BJ (cell line): ENCODE results near the gene FSTL4. TPM values are rescaled to one million over a fixed set of nuclear protein-coding genes. Genes with fewer than 3 reads are reported as not detected.

Source experiments
- CTCF ChIA-PET: fragments of 350-600 bp; formaldehyde crosslinking; extraction: SDS; loops from one replicate; lab custom pipeline; 2021; ENCODE audit warnings: antibody characterized with exemption, inconsistent platforms; lab: Yijun Ruan, JAX
- POLR2A ChIA-PET: fragments of 300-600 bp; sonication (Branson Sonifier 250); formaldehyde crosslinking; extraction: SDS; loops from one replicate; lab custom pipeline; 2021; ENCODE audit warnings: antibody characterized with exemption; lab: Charles Lee
- DNase-seq: peaks from one replicate; pipeline ENCODE4 v3.0.0-alpha.2; 2011; ENCODE audit warnings: low read depth
- H3K27me3 ChIP-seq: 2 replicates; pipeline ENCODE4 v1.6.0; 2011; ENCODE audit warnings: low read length; ENCODE audit not compliant: control insufficient read depth, insufficient read depth
- H3K36me3 ChIP-seq: 2 replicates; pipeline ENCODE4 v1.5.1; 2011; ENCODE audit warnings: low read length; ENCODE audit not compliant: control insufficient read depth, insufficient read depth
- H3K4me3 ChIP-seq: 2 replicates; pipeline ENCODE4 v1.5.1; 2011; ENCODE audit warnings: low read depth, mild to moderate bottlenecking, control low read depth, low read length
- polyA plus RNA-seq: library from polyadenylated mRNA; depleted of rRNA; stranded (reverse); fragments of >200 nt; gene quantifications from 2 replicates; pipeline ENCODE4 v1.2.3, GENCODE V29; 2011
- TF ChIP-seq, protein P1 (sequence below): IDR thresholded peaks from 2 replicates; pipeline ENCODE4 v1.5.1; 2011; ENCODE audit warnings: low read depth, mild to moderate bottlenecking, control low read depth, inconsistent platforms, low read length, moderate library complexity; ENCODE audit not compliant: insufficient read depth

Gene FSTL4
- polyA plus RNA-seq, 1 experiment: not detected

DNA sequence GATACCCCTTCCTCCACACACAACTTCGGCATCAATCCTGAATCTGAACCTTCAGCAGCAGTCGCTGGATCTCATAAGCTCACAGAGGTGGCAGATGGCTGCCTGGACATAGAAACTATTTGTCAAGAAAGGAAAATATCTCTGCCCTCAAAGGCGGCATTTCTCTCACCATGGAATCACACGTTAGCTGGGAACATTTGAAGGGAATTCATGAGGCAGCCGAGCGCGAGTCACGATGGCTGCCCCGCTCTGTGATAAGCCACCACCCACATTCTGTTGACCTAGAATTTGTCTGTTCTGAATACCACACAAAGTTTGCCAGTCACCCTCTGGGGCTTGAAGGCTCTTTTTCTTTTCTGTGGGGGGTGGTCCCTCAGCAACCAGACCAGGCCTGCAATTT lies 157.9 kb downstream of the FSTL4 start:
- no peak for DNase-seq
- TF ChIP-seq, protein P1, sequence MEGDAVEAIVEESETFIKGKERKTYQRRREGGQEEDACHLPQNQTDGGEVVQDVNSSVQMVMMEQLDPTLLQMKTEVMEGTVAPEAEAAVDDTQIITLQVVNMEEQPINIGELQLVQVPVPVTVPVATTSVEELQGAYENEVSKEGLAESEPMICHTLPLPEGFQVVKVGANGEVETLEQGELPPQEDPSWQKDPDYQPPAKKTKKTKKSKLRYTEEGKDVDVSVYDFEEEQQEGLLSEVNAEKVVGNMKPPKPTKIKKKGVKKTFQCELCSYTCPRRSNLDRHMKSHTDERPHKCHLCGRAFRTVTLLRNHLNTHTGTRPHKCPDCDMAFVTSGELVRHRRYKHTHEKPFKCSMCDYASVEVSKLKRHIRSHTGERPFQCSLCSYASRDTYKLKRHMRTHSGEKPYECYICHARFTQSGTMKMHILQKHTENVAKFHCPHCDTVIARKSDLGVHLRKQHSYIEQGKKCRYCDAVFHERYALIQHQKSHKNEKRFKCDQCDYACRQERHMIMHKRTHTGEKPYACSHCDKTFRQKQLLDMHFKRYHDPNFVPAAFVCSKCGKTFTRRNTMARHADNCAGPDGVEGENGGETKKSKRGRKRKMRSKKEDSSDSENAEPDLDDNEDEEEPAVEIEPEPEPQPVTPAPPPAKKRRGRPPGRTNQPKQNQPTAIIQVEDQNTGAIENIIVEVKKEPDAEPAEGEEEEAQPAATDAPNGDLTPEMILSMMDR: no peak
- H3K27me3 ChIP-seq: no peaks in the 10 kb centered on the region
- no peaks in the 10 kb centered on the region for H3K36me3 ChIP-seq
- ChIA-PET POLR2A (no interaction called here), CTCF (interaction anchor here (0.7 kb wide), 1 partner anchor 1468 kb away, joined by 4 read pairs; no protein-coding TSS in a partner anchor)
- no peak overlapping the region for H3K4me3 ChIP-seq

DNA sequence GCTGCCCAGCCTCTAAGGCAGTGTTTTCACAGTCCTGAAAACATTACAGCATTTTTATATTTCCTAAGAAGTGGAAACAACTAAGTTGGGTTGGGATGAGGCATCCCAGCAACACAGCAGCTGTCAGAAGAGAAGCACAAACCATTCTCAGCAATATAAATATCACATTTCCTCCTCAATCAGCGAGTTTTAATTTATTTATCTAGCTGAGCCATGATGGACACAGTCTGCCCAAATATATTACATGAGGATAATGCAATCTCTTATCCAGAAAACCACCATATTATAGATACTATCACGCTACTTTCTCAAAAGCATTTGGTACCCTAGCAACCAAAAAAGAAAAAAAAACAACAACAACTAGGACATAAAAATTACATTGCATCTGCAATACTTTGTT lies 158.5 kb downstream of the FSTL4 start:
- TF ChIP-seq, protein P1: no peak
- no peak for DNase-seq
- CTCF ChIA-PET: interaction anchor here (0.7 kb wide), 1 partner anchor 1468 kb away, joined by 4 read pairs; no protein-coding TSS in a partner anchor
- no peaks in the 10 kb centered on the region for H3K27me3 ChIP-seq
- H3K36me3 ChIP-seq: no peaks in the 10 kb centered on the region
- POLR2A ChIA-PET: no interaction called here
- H3K4me3 ChIP-seq: no peak overlapping the region

DNA sequence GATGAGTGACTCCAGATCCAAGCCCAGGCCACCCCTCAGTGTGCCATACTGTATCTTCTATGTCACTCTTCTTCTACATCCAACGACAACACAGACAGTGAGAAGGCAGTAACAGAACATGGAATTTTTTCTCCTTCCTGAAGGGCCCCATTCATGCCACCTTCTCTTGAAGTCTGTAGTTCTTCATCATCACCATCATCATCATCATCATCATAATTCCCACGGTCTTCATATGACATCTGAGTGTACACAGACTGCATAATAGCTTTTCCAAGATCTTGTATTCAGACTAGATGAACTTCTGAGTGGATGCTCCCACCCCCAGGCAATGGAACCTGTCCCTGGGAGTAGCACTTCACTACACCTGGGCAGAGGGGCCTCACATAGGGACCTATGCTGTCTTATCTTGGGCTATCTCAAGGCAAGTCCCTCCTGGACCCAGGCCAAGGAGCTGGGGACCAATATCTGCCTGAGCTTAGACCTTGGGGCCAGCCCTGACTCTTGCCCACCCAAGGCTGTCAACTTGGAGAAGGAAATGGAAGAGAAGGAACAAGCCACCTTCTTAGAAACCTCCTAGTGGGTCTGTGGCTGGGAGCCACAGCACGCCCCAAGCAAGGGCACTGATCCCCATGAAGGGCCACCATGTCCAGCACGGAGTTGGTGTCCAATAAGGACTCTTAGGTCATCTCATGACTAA lies 159.1 kb downstream of the FSTL4 start:
- Histone ChIP-seq H3K4me3 (no peak overlapping the region), H3K27me3 (no peaks in the 10 kb centered on the region), H3K36me3 (no peaks in the 10 kb centered on the region)
- POLR2A ChIA-PET: no interaction called here
- CTCF ChIA-PET: no interaction called here
- TF ChIP-seq, protein P1: no peak
- no peak for DNase-seq

DNA sequence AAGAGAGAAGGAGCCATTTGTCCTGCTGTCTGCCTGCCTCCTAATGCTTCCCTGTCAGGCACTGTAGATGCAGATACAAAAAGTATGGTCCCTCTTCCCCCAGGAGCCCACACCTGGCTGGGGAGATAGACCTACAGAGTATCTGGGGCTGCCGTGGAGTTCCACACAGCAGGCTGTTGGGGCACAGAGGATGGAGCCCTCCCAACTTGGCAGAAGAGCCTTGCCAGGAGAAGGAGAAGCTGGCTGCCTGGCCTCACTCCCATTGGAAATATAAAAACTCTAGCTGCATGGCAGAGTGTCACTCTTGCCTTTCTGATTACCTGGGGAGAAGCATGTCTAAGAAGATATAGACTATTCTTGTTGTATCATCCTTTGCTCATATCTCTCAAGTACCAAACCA lies 160.4 kb downstream of the FSTL4 start:
- H3K27me3 ChIP-seq: no peaks in the 10 kb centered on the region; the same call in 1 of the 2 replicates
- DNase-seq: no peak
- POLR2A ChIA-PET: no interaction called here
- H3K4me3 ChIP-seq: no peak overlapping the region
- CTCF ChIA-PET: no interaction called here
- no peaks in the 10 kb centered on the region for H3K36me3 ChIP-seq
- TF ChIP-seq, protein P1: no peak

DNA sequence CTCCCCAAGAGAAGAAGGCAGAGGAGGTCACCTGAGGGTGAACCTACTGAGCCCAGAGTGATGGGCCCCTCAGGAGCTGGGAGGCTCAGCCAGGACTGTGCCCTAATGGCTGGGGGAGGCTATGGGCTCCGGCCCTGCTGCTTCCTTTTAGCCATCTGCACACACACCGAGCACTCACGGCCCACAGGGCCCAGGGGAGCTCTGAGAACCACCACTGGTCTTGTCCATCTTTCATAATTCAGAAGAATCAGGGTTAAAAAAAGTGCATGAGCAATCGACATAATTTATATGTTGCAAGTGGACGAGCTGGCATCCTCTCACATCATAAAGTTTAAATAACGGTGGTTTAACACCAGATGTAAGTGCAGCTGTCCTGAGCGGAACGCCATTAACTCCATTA lies 162.1 kb downstream of the FSTL4 start:
- DNase-seq: no peak
- ChIA-PET CTCF (interaction anchor here (0.7 kb wide), 1 partner anchor 10 kb away, joined by 3 read pairs; no protein-coding TSS in a partner anchor), POLR2A (no interaction called here)
- no peak overlapping the region for H3K4me3 ChIP-seq
- H3K27me3 ChIP-seq: no peaks in the 10 kb centered on the region; the same call in 1 of the 2 replicates
- no peaks in the 10 kb centered on the region for H3K36me3 ChIP-seq
- TF ChIP-seq, protein P1: no peak
